Trophoblast cell (in vitro differentiated cells and primary cell): Measurements from ENCODE around the gene MYO5A.
"Not testable (repeated sequence)": the region's sequence is repeated elsewhere in the genome, so short reads cannot be mapped to it uniquely, and the experiment has no call there.

Source experiments
- DNase-seq, 2 donors: peaks; one replicate each; pipeline ENCODE4 v3.0.0-alpha.2; 2016
- H2AFZ ChIP-seq: 2 replicates; pipeline ENCODE4 v1.6.1; 2013; ENCODE audit warnings: low read length, moderate library complexity, mild to moderate bottlenecking; ENCODE audit not compliant: insufficient read depth, poor library complexity
- H2AK5ac ChIP-seq: 2 replicates; pipeline ENCODE4 v1.6.1; 2013; ENCODE audit warnings: mild to moderate bottlenecking, low read length
- H2BK120ac ChIP-seq: 2 replicates; pipeline ENCODE4 v1.6.1; 2013; ENCODE audit warnings: low read length, mild to moderate bottlenecking, moderate library complexity; ENCODE audit not compliant: insufficient read depth, poor library complexity
- H2BK12ac ChIP-seq: 2 replicates; pipeline ENCODE4 v1.6.1; 2013; ENCODE audit warnings: mild to moderate bottlenecking, low read length, moderate library complexity
- H2BK5ac ChIP-seq: 2 replicates; pipeline ENCODE4 v1.6.1; 2013; ENCODE audit warnings: low read length, low read depth, moderate library complexity, mild to moderate bottlenecking; ENCODE audit not compliant: poor library complexity
- H3K14ac ChIP-seq: 2 replicates; pipeline ENCODE4 v1.6.1; 2013; ENCODE audit warnings: mild to moderate bottlenecking, low read length
- H3K18ac ChIP-seq: 2 replicates; pipeline ENCODE4 v1.6.1; 2013; ENCODE audit warnings: mild to moderate bottlenecking, low read length
- H3K23ac ChIP-seq: 2 replicates; pipeline ENCODE4 v1.6.1; 2013; ENCODE audit warnings: low read length
- H3K27ac ChIP-seq: 2 replicates; pipeline ENCODE4 v1.5.1; 2013; ENCODE audit warnings: low read depth, mild to moderate bottlenecking, inconsistent platforms, low read length, moderate library complexity
- H3K27me3 ChIP-seq: 2 replicates; pipeline ENCODE4 v1.6.1; 2013; ENCODE audit warnings: inconsistent platforms, mild to moderate bottlenecking, low read length, moderate library complexity; ENCODE audit not compliant: insufficient read depth
- H3K36me3 ChIP-seq, 2 experiments: 1 replicate in 1 of 2; 2 replicates in 1 of 2; pipeline ENCODE4 v1.6.1; 2013; ENCODE audit warnings: low read length in 2 of 2, mild to moderate bottlenecking in 2 of 2, moderate library complexity in 1 of 2; ENCODE audit not compliant: insufficient read depth in 2 of 2, control insufficient read depth in 1 of 2
- H3K4ac ChIP-seq: 2 replicates; pipeline ENCODE4 v1.6.1; 2013; ENCODE audit warnings: low read depth, mild to moderate bottlenecking, low read length, moderate library complexity
- H3K4me1 ChIP-seq, 2 experiments: 1 replicate in 1 of 2; 2 replicates in 1 of 2; pipeline ENCODE4 v1.6.1; 2013; ENCODE audit warnings: low read length in 2 of 2, mild to moderate bottlenecking in 2 of 2, moderate library complexity in 1 of 2; ENCODE audit not compliant: insufficient read depth in 2 of 2, control insufficient read depth in 1 of 2
- H3K4me2 ChIP-seq: 2 replicates; pipeline ENCODE4 v1.6.1; 2013; ENCODE audit warnings: inconsistent platforms, mild to moderate bottlenecking, low read length, moderate library complexity
- H3K4me3 ChIP-seq: 2 replicates; pipeline ENCODE4 v1.5.1; 2013; ENCODE audit warnings: mild to moderate bottlenecking, low read depth, low read length, inconsistent platforms
- H3K79me1 ChIP-seq: one replicate; pipeline ENCODE4 v1.6.1; 2013; ENCODE audit warnings: low read length
- H3K79me2 ChIP-seq: 2 replicates; pipeline ENCODE4 v1.6.1; 2013; ENCODE audit warnings: low read length, mild to moderate bottlenecking; ENCODE audit not compliant: control insufficient read depth, insufficient read depth, poor library complexity
- H3K9ac ChIP-seq: 2 replicates; pipeline ENCODE4 v1.6.1; 2013; ENCODE audit warnings: mild to moderate bottlenecking, low read length
- H3K9me3 ChIP-seq: 2 replicates; pipeline ENCODE4 v1.6.1; 2013; ENCODE audit warnings: low read depth, mild to moderate bottlenecking, control low read depth, inconsistent platforms, low read length; ENCODE audit not compliant: insufficient read depth
- H4K12ac ChIP-seq: 2 replicates; pipeline ENCODE4 v1.6.1; 2013; ENCODE audit warnings: low read depth, mild to moderate bottlenecking, low read length, moderate library complexity
- H4K8ac ChIP-seq: 2 replicates; pipeline ENCODE4 v1.6.1; 2013; ENCODE audit warnings: low read depth, mild to moderate bottlenecking, low read length, moderate library complexity
- H4K91ac ChIP-seq: one replicate; pipeline ENCODE4 v1.6.1; 2013; ENCODE audit warnings: low read depth, mild to moderate bottlenecking, low read length, moderate library complexity
- WGBS: extraction: QIAGEN DNeasy Blood & Tissue Kit; methylation state at CpG from one replicate; pipeline ENCODE4 v1.1.7; 2013; ENCODE audit warnings: missing lambda C conversion rate; ENCODE audit not compliant: insufficient read length, insufficient coverage; ENCODE audit errors: extremely low coverage; 5-methylcytosine and 5-hydroxymethylcytosine counted together

The MYO5A gene

GRCh38 chr15:52492132-52492531, 36.5 kb downstream of the MYO5A start:
- Histone ChIP-seq H3K23ac (no peak overlapping the region), H2BK12ac (no peak overlapping the region), H2AFZ (no peak overlapping the region), H3K4me2 (no peak overlapping the region), H2BK5ac (no peak overlapping the region), H2BK120ac (no peak overlapping the region), H3K4ac (no peak overlapping the region), H2AK5ac (no peak overlapping the region), H3K27ac (no peak overlapping the region), H3K79me1 (no peaks in the 10 kb centered on the region), H4K12ac (no peak overlapping the region), H4K91ac (no peak overlapping the region), H3K14ac (no peak overlapping the region), H3K79me2 (no peaks in the 10 kb centered on the region), H3K9me3 (no peaks in the 10 kb centered on the region), H3K36me3 (no peaks in the 10 kb centered on the region), H3K18ac (no peak overlapping the region), H3K27me3 (no peaks in the 10 kb centered on the region), H4K8ac (no peak overlapping the region), H3K4me1 (no peaks in the 10 kb centered on the region), H3K4me3 (no peak overlapping the region), H3K9ac (no peak overlapping the region)
- WGBS, result no CpG with 5 or more reads among the region's 4 CpGs
- no peak for DNase-seq

GRCh38 chr15:52491472-52491871, 37.2 kb downstream of the MYO5A start:
- no peaks in the 10 kb centered on the region for H3K9me3 ChIP-seq
- WGBS, result no CpG with 5 or more reads among the region's 4 CpGs
- no peak overlapping the region for H4K8ac ChIP-seq
- no peak overlapping the region for H2BK120ac ChIP-seq
- no peak overlapping the region for H3K9ac ChIP-seq
- H3K36me3 ChIP-seq, result no peaks in the 10 kb centered on the region
- H3K79me2 ChIP-seq, result no peaks in the 10 kb centered on the region
- H2AK5ac ChIP-seq, result no peak overlapping the region
- H3K4ac ChIP-seq, result no peak overlapping the region
- no peak overlapping the region for H3K4me3 ChIP-seq
- no peak overlapping the region for H4K12ac ChIP-seq
- no peak overlapping the region for H3K14ac ChIP-seq
- no peak overlapping the region for H2BK5ac ChIP-seq
- H3K18ac ChIP-seq, result no peak overlapping the region
- no peak overlapping the region for H2BK12ac ChIP-seq
- H3K4me1 ChIP-seq, result no peaks in the 10 kb centered on the region
- no peak overlapping the region for H3K4me2 ChIP-seq
- no peaks in the 10 kb centered on the region for H3K27me3 ChIP-seq
- no peaks in the 10 kb centered on the region for H3K79me1 ChIP-seq
- H3K23ac ChIP-seq, result no peak overlapping the region
- no peak for DNase-seq
- no peak overlapping the region for H4K91ac ChIP-seq
- H2AFZ ChIP-seq, result no peak overlapping the region
- H3K27ac ChIP-seq, result no peak overlapping the region

DNA sequence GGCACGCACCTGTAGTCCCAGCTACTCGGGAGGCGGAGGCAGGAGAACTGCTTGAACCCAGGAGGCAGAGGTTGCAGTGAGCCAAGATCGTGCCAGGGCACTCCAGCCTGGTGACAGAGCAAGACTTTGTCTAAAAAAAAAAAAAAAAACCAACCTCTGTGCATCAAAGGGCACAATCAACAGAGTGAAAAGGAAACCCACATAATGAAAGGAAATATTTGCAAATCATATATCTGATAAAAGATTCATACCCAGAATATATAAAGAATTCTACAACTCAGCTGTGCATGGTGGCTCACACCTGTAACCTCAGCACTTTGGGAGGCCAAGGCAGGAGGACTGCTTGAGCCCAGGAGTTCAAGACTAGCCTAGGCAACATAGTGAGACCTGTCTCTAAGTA, 39.2 kb downstream of the MYO5A start:
- not testable (repeated sequence) for H4K8ac ChIP-seq, H3K14ac ChIP-seq, H3K18ac ChIP-seq, H3K9me3 ChIP-seq, H4K12ac ChIP-seq, H3K36me3 ChIP-seq, H2AK5ac ChIP-seq, H3K4me1 ChIP-seq, H4K91ac ChIP-seq, H3K9ac ChIP-seq, H3K27me3 ChIP-seq, H3K27ac ChIP-seq, H3K23ac ChIP-seq, H3K4ac ChIP-seq, H3K4me2 ChIP-seq, H2BK120ac ChIP-seq, H2AFZ ChIP-seq, DNase-seq, H3K79me1 ChIP-seq, H2BK12ac ChIP-seq, H3K4me3 ChIP-seq, H2BK5ac ChIP-seq, H3K79me2 ChIP-seq
- WGBS, result no CpG with 5 or more reads among the region's 4 CpGs

DNA sequence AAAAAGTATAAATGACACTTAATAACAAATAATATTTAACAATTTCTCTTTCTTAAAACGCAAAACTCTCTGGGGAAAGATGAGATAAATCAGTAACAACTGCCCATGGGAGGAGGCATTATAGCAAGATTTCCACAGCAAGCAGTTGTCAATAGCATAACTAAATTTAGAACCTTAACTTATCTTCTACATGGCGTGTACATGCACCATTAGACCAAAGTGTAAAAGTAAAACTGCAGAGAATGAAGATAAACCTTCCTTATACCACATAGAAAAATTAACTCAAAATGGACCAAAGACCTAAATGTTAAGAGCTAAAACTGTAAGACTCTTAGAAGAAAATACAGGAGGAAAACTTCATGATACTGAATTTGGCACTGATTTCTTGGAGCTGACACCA, 39.9 kb downstream of the MYO5A start:
- Histone ChIP-seq H3K4me2 (no peak overlapping the region), H3K4me1 (no peaks in the 10 kb centered on the region), H3K23ac (no peak overlapping the region), H3K4me3 (no peak overlapping the region), H3K27me3 (no peaks in the 10 kb centered on the region), H2BK12ac (no peak overlapping the region), H4K12ac (no peak overlapping the region), H2AFZ (no peak overlapping the region), H3K36me3 (no peaks in the 10 kb centered on the region), H3K79me2 (no peaks in the 10 kb centered on the region), H3K9ac (no peak overlapping the region), H3K4ac (no peak overlapping the region), H3K14ac (no peak overlapping the region), H3K9me3 (no peaks in the 10 kb centered on the region), H2BK120ac (no peak overlapping the region), H3K18ac (no peak overlapping the region), H2AK5ac (no peak overlapping the region), H3K79me1 (no peaks in the 10 kb centered on the region), H4K91ac (no peak overlapping the region), H4K8ac (no peak overlapping the region), H3K27ac (no peak overlapping the region), H2BK5ac (no peak overlapping the region)
- DNase-seq, result no peak
- WGBS, result no CpG with 5 or more reads among the region's 2 CpGs
